ENCODE results near the gene MLLT3. TPM values are rescaled to one million over a fixed set of nuclear protein-coding genes. Genes with fewer than 3 reads are reported as not detected.

MLLT3 gene
- total RNA-seq, 1 donor from 2014 or later: 14.6 TPM

GRCh38 chr9:20466328-20467008 is 155.8 kb downstream of the MLLT3 start:
- ATAC-seq (no peak), DNase-seq (ENCODE audit: missing footprints) (no peak)
- intact Hi-C loops (cut with DNase I): no loop called here

- intact Hi-C loops (cut with DNase I): no loop called here
- DNase-seq (ENCODE audit: missing footprints) (no peak), ATAC-seq (no peak)
Observed at GRCh38 chr9:20464242-20464641, 158.1 kb downstream of the MLLT3 start.

GRCh38 chr9:20463823-20464222 is 158.5 kb downstream of the MLLT3 start:
- intact Hi-C loops (cut with DNase I): no loop called here
- DNase-seq (ENCODE audit: missing footprints) (no peak), ATAC-seq (no peak)

- intact Hi-C loops (cut with DNase I): no loop called here
- ATAC-seq (no peak), DNase-seq (ENCODE audit: missing footprints) (no peak)
Observed at GRCh38 chr9:20462410-20462809, 159.9 kb downstream of the MLLT3 start.

- intact Hi-C loops (cut with DNase I): no loop called here
- DNase-seq (ENCODE audit: missing footprints) (no peak), ATAC-seq (no peak)
Observed at GRCh38 chr9:20447291-20447690, 175.0 kb downstream of the MLLT3 start.

- intact Hi-C loops (cut with DNase I): no loop called here
- no peak for ATAC-seq
- DNase-seq (ENCODE audit: missing footprints): no peak
Observed at GRCh38 chr9:20446248-20446647, 176.1 kb downstream of the MLLT3 start.

GRCh38 chr9:20442461-20443319 is 179.6 kb downstream of the MLLT3 start:
- intact Hi-C loops (cut with DNase I): no loop called here
- ATAC-seq (no peak), DNase-seq (ENCODE audit: missing footprints) (no peak)

- no peak for DNase-seq (ENCODE audit: missing footprints)
- intact Hi-C loops (cut with DNase I): no loop called here
- ATAC-seq: no peak
Observed at GRCh38 chr9:20441711-20442423, 180.4 kb downstream of the MLLT3 start.

- DNase-seq (ENCODE audit: missing footprints) (no peak), ATAC-seq (no peak)
- intact Hi-C loops (cut with DNase I): no loop called here
Observed at GRCh38 chr9:20441166-20441565, 181.1 kb downstream of the MLLT3 start.

- intact Hi-C loops (cut with DNase I): no loop called here
- DNase-seq (ENCODE audit: missing footprints): no peak
- no peak for ATAC-seq
Observed at GRCh38 chr9:20437476-20437875, 184.8 kb downstream of the MLLT3 start.

GRCh38 chr9:20436476-20437195 is 185.7 kb downstream of the MLLT3 start:
- intact Hi-C loops (cut with DNase I): no loop called here
- ATAC-seq (no peak), DNase-seq (ENCODE audit: missing footprints) (no peak)

GRCh38 chr9:20428976-20429375 is 193.3 kb downstream of the MLLT3 start:
- DNase-seq (ENCODE audit: missing footprints) (no peak), ATAC-seq (no peak)
- intact Hi-C loops (cut with DNase I): no loop called here

- intact Hi-C loops (cut with DNase I): no loop called here
- no peak for DNase-seq (ENCODE audit: missing footprints)
- no peak for ATAC-seq
Observed at GRCh38 chr9:20427359-20427758, 194.9 kb downstream of the MLLT3 start.

- ATAC-seq: no peak
Observed at GRCh38 chr9:20426019-20426418, 196.3 kb downstream of the MLLT3 start.

GRCh38 chr9:20419533-20419932 is 202.8 kb downstream of the MLLT3 start:
- ATAC-seq: no peak
- no peak for DNase-seq (ENCODE audit: missing footprints)
- intact Hi-C loops (cut with DNase I): no loop called here

More at GRCh38 chr9:20426019-20426418, 196.3 kb downstream of the MLLT3 start:
- DNase-seq (ENCODE audit: missing footprints): no peak
- intact Hi-C loops (cut with DNase I): no loop called here

GRCh38 chr9:20418485-20418884 is 203.8 kb downstream of the MLLT3 start:
- DNase-seq (ENCODE audit: missing footprints) (no peak), ATAC-seq (no peak)
- intact Hi-C loops (cut with DNase I): no loop called here

- intact Hi-C loops (cut with DNase I): no loop called here
- ATAC-seq: no peak
Observed at GRCh38 chr9:20417373-20418080, 204.8 kb downstream of the MLLT3 start.

GRCh38 chr9:20414150-20414549 is 208.1 kb downstream of the MLLT3 start:
- DNase-seq (ENCODE audit: missing footprints) (no peak), ATAC-seq (no peak)
- intact Hi-C loops (cut with DNase I): no loop called here

More at GRCh38 chr9:20417373-20418080, 204.8 kb downstream of the MLLT3 start:
- DNase-seq (ENCODE audit: missing footprints): no peak
